NCI-H526 (cell line): Measurements from ENCODE around the gene CCDC187.

Experiments
- DNase-seq, 2 experiments: peaks; one replicate each; lab custom pipeline; 2025; lab: John Stamatoyannopoulos, UW

Gene CCDC187

DNA sequence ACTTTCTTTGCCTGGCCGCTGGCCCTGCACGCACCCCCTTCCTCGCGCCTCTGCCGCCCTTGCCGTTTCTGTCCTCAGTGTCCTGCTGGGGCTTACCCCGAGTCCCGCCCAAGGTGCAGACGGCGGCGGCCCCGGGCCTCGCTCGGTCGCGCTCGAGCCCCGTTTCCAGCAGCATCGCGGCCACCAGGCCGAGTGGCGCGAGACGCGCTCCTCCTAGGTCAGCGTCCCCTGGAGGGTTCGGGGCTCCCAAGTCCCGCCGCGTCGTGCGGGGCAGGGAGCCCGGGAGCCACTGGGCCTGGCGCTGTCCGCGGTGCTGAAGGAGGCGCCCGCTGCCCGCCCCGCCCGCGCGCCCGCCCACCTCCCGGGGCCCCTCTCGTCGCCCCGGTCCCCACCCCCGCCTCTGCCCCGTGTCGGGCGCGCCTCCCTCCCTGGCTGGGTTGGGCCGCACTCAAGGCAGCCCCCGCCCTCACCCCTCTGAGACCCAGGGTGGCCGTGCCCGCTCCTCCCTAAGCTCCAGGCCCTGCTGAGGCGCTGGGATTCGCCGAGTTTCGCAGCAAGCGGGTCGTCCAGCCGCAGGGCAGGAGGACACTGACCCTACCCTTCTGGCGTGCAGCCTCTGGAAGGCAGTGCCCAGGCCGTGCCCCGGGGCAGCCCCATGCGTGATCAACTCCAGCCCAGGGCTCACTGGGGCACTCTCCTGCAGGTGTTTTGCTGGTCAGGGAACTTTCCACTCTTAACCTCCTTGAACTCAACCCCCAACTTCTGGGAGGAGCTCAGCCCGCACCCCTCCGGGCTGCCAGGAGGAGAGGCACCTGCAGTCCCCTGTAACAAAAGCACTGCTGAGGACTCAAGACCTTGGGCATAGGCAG is 98.8 kb downstream of the CCDC187 start, which contains the start of gene LHX3:
Gene LHX3 (minus strand): TSS at position 291 of the 869 bp plus-strand sequence. CDS start 116 bp downstream, at position 175.
- no peak for DNase-seq

DNA sequence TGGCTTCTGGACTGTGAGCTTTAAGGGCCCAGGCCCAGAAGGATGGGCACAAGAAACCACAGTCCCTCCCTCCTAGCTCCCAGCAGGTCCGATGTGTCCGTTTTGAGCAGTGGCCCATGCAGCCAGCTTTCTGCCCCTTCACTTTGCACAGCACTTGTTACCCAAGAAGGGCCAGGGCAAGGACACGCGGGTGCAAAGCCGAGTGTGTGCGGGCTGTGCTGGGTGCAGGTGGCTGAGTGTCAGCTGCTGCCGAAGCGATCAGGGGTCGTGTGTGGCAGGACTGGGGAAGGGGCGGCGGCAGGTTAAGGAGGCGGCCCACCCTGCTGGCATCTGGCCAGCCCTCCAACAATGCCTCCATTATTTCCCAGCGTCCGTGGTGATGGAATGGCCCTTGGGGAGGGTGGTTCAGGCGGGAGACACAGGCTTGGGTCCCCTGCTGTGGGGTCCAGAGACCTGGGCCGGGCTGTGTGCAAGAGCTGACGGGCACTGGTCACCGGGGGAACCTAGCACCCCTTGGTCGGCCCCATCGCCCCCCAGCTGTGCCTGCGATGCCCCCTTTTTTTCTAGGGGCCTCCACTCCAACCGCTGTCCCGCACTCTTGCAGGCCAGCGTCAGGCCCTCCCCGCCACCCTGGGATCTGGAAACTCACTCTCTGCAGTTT is 99.6 kb downstream of the CCDC187 start:
- DNase-seq = no peak

DNA sequence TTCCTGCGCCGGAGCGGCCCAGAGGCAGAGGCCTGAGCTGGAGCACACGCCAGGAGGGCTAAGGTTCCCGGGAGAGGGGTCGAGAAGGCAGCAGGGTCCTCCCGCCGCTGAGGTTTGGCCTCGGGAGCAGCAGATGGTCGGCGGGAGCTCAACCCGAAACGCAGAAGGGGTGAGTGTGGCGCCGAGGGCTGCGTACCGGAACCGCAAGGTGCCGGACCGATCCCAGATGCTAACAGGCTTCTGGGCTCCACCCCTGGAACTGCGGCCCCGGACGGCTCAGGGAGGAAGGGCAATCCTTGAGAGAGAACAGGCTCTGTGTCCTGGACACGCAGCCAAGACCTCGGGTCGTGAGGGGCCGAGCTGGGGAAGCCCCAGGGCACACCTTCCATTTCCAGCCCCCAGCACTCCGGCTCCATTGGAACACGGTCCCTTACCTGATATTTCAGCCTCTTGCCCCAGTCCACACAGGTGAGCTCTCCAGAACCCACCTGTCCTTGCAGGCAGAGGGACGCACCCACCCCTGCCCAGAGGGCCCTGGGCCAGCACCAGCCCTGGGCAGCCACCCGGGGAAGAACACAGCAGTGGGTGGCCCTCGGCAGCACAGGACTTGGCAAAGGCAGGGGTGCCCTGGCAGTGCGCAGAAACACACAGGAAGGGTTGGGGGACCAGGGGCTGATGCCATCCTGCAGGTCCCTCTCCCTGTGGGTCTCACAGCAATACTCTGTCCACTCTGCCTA is 100.3 kb downstream of the CCDC187 start:
- no peak for DNase-seq

DNA sequence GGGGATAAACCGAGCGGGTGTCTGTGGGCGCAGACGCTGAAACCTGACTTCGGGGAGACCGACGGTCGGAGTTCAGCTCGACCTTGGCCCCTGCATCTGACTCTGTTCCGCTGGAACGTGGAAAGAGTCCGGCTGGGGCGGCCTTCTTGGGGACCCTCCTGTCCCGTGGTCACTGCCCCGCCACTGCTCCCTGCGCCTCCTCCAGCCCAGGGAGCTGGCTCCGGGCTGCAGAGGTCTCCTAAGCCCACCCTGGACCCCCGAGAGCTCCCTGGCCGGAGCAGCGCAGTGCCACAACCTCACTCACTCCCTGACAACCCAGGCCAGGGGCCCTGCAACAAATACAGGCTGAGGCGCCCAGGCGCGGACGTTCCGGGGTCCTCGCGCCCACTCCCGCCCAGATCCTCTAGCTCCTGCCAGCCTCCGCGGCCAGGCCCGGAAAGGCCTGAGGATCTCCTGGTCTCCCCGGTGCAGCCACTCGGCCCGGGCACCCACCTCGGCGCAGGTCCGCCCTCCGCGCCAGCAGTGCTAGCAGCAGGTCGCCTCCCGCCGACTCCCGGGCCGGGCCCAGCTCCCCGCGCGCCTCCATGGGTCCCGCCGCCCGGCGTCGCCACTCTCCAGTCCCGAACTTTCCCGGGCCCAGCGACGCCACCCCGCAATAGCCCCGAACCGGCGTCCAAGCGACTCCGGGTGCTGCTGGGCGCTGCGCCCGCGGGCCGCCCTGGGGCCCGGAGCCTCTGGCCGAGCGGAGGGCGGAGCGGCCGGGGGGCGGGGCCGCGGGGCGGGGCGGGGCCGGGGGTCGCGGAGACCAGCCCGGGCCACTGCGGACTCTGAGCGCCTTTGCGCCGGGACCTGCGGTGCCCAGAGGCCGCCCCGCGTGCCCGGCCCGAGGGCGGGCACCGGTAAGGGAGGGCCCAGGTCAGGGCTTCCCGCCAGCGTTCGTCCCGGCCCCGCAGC is 101.2 kb downstream of the CCDC187 start:
- peak in 1 of 2 experiments; percentile 39 for DNase-seq

DNA sequence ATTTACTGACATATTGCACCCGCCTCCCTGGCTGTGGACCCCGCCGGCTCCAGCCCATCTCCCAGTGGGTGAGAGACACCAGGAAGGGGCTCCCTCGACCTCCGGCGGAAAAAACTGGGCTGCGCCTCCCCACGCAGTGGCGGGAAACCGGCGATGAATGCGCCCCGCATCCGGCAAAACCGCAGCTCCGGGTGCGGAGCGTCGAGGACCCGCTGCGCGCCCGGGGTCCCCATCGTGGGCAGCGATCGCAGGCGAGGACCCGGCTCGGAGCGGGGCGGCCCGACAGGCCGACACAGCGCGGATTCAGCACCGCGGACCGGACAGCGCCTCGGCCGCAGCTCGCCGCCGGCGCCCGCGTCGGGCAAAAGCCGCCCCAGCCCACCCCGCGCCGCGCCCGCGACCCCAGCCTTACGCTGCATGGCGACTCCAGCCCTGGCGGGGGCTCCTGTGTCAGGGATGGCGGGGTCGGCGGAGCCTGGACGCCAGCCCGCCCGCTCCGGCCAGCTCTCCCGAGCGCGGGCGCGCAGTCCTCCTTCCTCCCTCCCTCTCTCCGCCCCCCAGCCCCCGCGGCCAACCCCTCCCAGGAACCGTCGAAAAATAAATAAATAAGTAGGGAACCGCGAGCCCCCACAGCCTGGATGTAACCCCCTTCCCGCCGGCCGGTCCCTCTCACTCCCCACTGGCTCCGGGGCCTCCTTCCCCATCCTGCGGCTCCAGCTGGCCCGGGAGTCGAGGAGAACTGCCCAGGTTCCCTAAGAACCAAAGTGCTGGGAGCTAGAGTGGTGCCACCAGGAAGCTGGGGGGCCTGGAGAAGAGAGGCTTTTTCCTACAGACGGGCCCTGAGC is 102.1 kb downstream of the CCDC187 start:
- no peak for DNase-seq

DNA sequence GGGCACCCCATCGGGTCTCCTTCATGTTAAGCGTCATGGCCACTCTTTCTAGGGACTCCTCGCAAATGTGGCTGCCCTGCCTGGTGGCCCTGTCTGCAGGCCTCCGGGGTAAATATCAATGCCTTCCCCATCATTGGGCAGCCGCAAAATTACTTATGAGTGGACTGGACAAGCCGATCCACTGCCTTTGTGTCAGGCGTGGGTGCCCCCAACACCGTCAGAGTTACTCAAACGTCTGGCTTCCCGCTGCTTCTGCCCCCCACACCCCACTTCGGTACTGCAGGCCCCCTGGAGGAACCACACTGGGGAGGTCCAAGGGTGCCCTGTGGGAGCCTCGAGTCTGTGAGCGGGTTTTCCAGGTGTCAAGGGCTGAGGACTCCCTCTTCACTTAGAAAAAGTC is 102.7 kb downstream of the CCDC187 start:
- DNase-seq = no peak

DNA sequence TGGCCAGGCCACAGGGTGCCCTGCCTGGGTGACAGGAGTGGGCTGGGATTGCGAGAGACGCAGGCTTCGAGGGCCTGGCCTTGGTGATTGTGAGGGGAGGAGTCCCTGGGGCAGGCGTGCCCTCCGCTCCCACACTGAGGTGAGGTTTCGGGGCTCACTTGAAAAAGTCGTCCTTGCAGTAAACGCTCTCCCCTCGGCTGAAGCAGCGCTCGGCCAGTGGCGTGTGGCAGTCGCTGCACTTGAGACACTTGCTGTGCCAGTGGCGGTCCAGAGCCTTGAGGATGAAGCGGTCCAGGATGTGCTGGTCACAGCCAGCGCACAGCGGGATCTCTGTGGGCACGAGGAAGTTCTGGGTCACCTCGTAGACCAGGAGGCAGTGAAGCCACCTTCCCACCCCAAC is 103.5 kb downstream of the CCDC187 start:
- no peak for DNase-seq
